ENCODE measurements around the gene UNC13D. TPM values are rescaled to one million over a fixed set of nuclear protein-coding genes. Genes with fewer than 3 reads are reported as not detected.
A peak's percentile ranks its signal among the peaks of the same experiment; 100 is the strongest.
"Not testable (repeated sequence)": the region's sequence is repeated elsewhere in the genome, so short reads cannot be mapped to it uniquely, and the experiment has no call there.

UNC13D gene
- total and polyA plus RNA-seq, 7 donors, result 1.7 to 12.8 (median 5.1) TPM

GRCh38 chr17:75875182-75875939 lies 31.2 kb upstream of the UNC13D start:
- Histone ChIP-seq H3K4me1 (peaks cover 40% of the 10 kb centered on the region), H3K36me3 (ENCODE audit: insufficient read depth in 1 of 2, low read depth in 1 of 2) (peaks cover 0 to 20% of the 10 kb centered on the region in 2 donors), H3K27me3 (ENCODE audit: insufficient read depth in 3 of 3, low read length in 2 of 3) (no peaks in the 10 kb centered on the region), H3K4me3 (peak overlapping the region; percentile 77), H3K9me3 (no peaks in the 10 kb centered on the region), H3K27ac (peak overlapping the region; percentile 90)
- ATAC-seq, result no peak
- TF ChIP-seq CTCF (IDR thresholded peaks at IDR 0.05), result no peak
- 52 to 57% (median 57%) methylated on average over 18 of the region's 18 CpGs for WGBS, 3 donors
- no peak for DNase-seq
- intact Hi-C loops (cut with DNase I), result no loop called here

- Histone ChIP-seq H3K36me3 (ENCODE audit: insufficient read depth in 1 of 2, low read depth in 1 of 2) (peaks cover 0 to 20% of the 10 kb centered on the region in 2 donors), H3K4me3 (no peak overlapping the region), H3K27me3 (ENCODE audit: insufficient read depth in 3 of 3, low read length in 2 of 3) (no peaks in the 10 kb centered on the region), H3K27ac (peak overlapping the region; percentile 90), H3K9me3 (no peaks in the 10 kb centered on the region), H3K4me1 (peaks cover 44% of the 10 kb centered on the region)
- intact Hi-C loops (cut with DNase I), result no loop called here
- ATAC-seq, result no peak
- DNase-seq, result no peak
- 83 to 89% (median 88%) methylated on average over 38 of the region's 38 CpGs for WGBS, 3 donors
- TF ChIP-seq CTCF (IDR thresholded peaks at IDR 0.05), result no peak
Observed at GRCh38 chr17:75874323-75875181, 30.3 kb upstream of the UNC13D start.

GRCh38 chr17:75873587-75874322 lies 29.6 kb upstream of the UNC13D start:
- Histone ChIP-seq H3K27me3 (ENCODE audit: insufficient read depth in 3 of 3, low read length in 2 of 3) (no peaks in the 10 kb centered on the region), H3K27ac (peak overlapping the region; percentile 90), H3K9me3 (no peaks in the 10 kb centered on the region), H3K36me3 (ENCODE audit: insufficient read depth in 1 of 2, low read depth in 1 of 2) (peaks cover 0 to 20% of the 10 kb centered on the region in 2 donors), H3K4me1 (peaks cover 49% of the 10 kb centered on the region), H3K4me3 (no peak overlapping the region)
- WGBS, 3 donors, result 35 to 44% (median 41%) methylated on average over 11 of the region's 11 CpGs
- ATAC-seq (peak in 1 of 4 donors; percentile 31), DNase-seq (no peak)
- intact Hi-C loops (cut with DNase I), result no loop called here
- no peak for TF ChIP-seq CTCF (IDR thresholded peaks at IDR 0.05)

- intact Hi-C loops (cut with DNase I), result no loop called here
- H3K4me3 ChIP-seq, result no peak overlapping the region
- H3K36me3 ChIP-seq (ENCODE audit: insufficient read depth in 1 of 2, low read depth in 1 of 2), result peaks cover 0 to 20% of the 10 kb centered on the region in 2 donors
- H3K27me3 ChIP-seq (ENCODE audit: insufficient read depth in 3 of 3, low read length in 2 of 3), result no peaks in the 10 kb centered on the region
- peaks cover 49% of the 10 kb centered on the region for H3K4me1 ChIP-seq
- H3K9me3 ChIP-seq, result no peaks in the 10 kb centered on the region
- WGBS, 3 donors, result 22 to 25% (median 23%) methylated on average over 13 of the region's 13 CpGs
- DNase-seq, result peak; percentile 81 to 89
- ATAC-seq, result peak; percentile 53 to 73 (median 70)
- H3K27ac ChIP-seq, result peak overlapping the region; percentile 90
- TF ChIP-seq CTCF (IDR thresholded peaks at IDR 0.05), result no peak
Observed at GRCh38 chr17:75872434-75873351, 28.5 kb upstream of the UNC13D start.

GRCh38 chr17:75870228-75870627 lies 26.0 kb upstream of the UNC13D start:
- Histone ChIP-seq H3K36me3 (ENCODE audit: insufficient read depth in 1 of 2, low read depth in 1 of 2) (peaks cover 0 to 15% of the 10 kb centered on the region in 2 donors), H3K27ac (peak overlapping the region; percentile 53), H3K4me1 (peaks cover 31% of the 10 kb centered on the region)
- intact Hi-C loops (cut with DNase I); H3K27me3 ChIP-seq (ENCODE audit: insufficient read depth in 3 of 3, low read length in 2 of 3); ATAC-seq; H3K4me3 ChIP-seq; H3K9me3 ChIP-seq; DNase-seq: not testable (repeated sequence)
- WGBS, 3 donors, result 67 to 73% (median 68%) methylated on average over 10 of the region's 10 CpGs
